HepG2 (cell line): Measurements from ENCODE around the gene IL22RA1. TPM values are rescaled to one million over a fixed set of nuclear protein-coding genes. Genes with fewer than 3 reads are reported as not detected.

ENCODE experiments used
- CEBPB ChIP-seq: IDR thresholded peaks from 2 replicates; pipeline ENCODE4 v1.6.1; 2011; ENCODE audit warnings: low read depth, low read length, improper control_type of control experiment, borderline replicate concordance
- ELF1 ChIP-seq: sonication (generic); formaldehyde crosslinking; IDR thresholded peaks from 2 replicates; pipeline ENCODE4 v1.4.0; 2020; ENCODE audit warnings: missing genetic modification reagents
- KAT8 ChIP-seq: IDR thresholded peaks from 2 replicates; pipeline ENCODE4 v1.6.1; 2016; ENCODE audit warnings: missing genetic modification reagents, missing compliant biosample characterization
- KLF12 ChIP-seq: sonication (generic); formaldehyde crosslinking; IDR thresholded peaks from 2 replicates; pipeline ENCODE4 v1.4.0; 2020; ENCODE audit warnings: missing genetic modification reagents, borderline replicate concordance
- POLR2G ChIP-seq: fragments of 200-400 bp; formaldehyde crosslinking; IDR thresholded peaks from 2 replicates; pipeline ENCODE4 v1.6.1; 2018; ENCODE audit warnings: mild to moderate bottlenecking, low read depth, low read length, moderate library complexity
- TAF1 ChIP-seq: sonication (generic); formaldehyde crosslinking; IDR thresholded peaks from 2 replicates; pipeline ENCODE4 v1.4.0; 2020; ENCODE audit warnings: missing genetic modification reagents
- U2AF1 ChIP-seq: fragments of 200-400 bp; formaldehyde crosslinking; optimal IDR thresholded peaks from 2 replicates; pipeline ENCODE3; 2017; ENCODE audit warnings: mild to moderate bottlenecking, low read depth, low read length
- ZNF547 ChIP-seq: sonication (generic); formaldehyde crosslinking; IDR thresholded peaks from 2 replicates; pipeline ENCODE4 v1.5.1; 2020; ENCODE audit warnings: mild to moderate bottlenecking, missing genetic modification reagents
- ZNF75D ChIP-seq: sonication (generic); formaldehyde crosslinking; IDR thresholded peaks from 2 replicates; pipeline ENCODE4 v1.8.1; 2023; ENCODE audit warnings: missing genetic modification reagents, mild to moderate bottlenecking, borderline replicate concordance
- ZNF766 ChIP-seq: sonication (generic); formaldehyde crosslinking; IDR thresholded peaks from 2 replicates; pipeline ENCODE4 v1.5.0; 2020; ENCODE audit warnings: missing genetic modification reagents, borderline replicate concordance
- polyA plus RNA-seq, 8 experiments: library from polyadenylated mRNA; depleted of rRNA in 3 of 8; stranded (reverse) in 7 of 8; unstranded in 1 of 8; fragments of >200 nt; fragmentation: Illumina TruSeq in 4 of 8; extraction: Trizol in 4 of 8; gene quantifications; 2 replicates each; pipeline versions ENCODE4 v1.2.1 to v1.2.3, GENCODE V29; 2011 to 2016; ENCODE audit warnings: low read depth in 4 of 8, missing spikeins in 1 of 8, mixed read lengths in 1 of 8; ENCODE audit not compliant: insufficient read depth in 1 of 8
- total RNA-seq, 5 experiments: library from RNA; depleted of rRNA; stranded (reverse); fragments of >200 nt; fragmentation: Illumina TruSeq; extraction: Trizol; gene quantifications; 2 replicates each; pipeline ENCODE4 v1.2.3, GENCODE V29; 2016; ENCODE audit warnings: low read depth in 1 of 5
- TF ChIP-seq, protein P1 (sequence below): sonication (generic); formaldehyde crosslinking; IDR thresholded peaks from 2 replicates; pipeline ENCODE4 v1.5.1; 2020; ENCODE audit warnings: mild to moderate bottlenecking, missing genetic modification reagents, borderline replicate concordance
- TF ChIP-seq, protein P2 (sequence below): IDR thresholded peaks from 2 replicates; pipeline ENCODE4 v1.6.1; 2016; ENCODE audit warnings: missing compliant biosample characterization, missing genetic modification reagents, borderline replicate concordance
- TF ChIP-seq, protein P3 (sequence below), 2 experiments: sonication (generic) in 1 of 2; formaldehyde crosslinking in 1 of 2; IDR thresholded peaks; 2 replicates each; pipeline versions ENCODE4 v1.5.1 to v1.6.1; 2011 to 2020; ENCODE audit warnings: borderline replicate concordance in 1 of 2, low read depth in 1 of 2, low read length in 1 of 2, mild to moderate bottlenecking in 1 of 2, missing genetic modification reagents in 1 of 2, moderate library complexity in 1 of 2
- TF ChIP-seq, protein P4 (sequence below): sonication (generic); formaldehyde crosslinking; IDR thresholded peaks from 2 replicates; pipeline ENCODE4 v1.5.0; 2020; ENCODE audit warnings: missing genetic modification reagents
- TF ChIP-seq, protein P5 (sequence below): IDR thresholded peaks from 2 replicates; pipeline ENCODE4 v1.6.1; 2016

The IL22RA1 gene
- total and polyA plus RNA-seq, 2 of the 13 experiments (the other 11 are each of a cell fraction or from before 2014, with no cell fraction given), result 4.4 to 10.2 TPM

DNA sequence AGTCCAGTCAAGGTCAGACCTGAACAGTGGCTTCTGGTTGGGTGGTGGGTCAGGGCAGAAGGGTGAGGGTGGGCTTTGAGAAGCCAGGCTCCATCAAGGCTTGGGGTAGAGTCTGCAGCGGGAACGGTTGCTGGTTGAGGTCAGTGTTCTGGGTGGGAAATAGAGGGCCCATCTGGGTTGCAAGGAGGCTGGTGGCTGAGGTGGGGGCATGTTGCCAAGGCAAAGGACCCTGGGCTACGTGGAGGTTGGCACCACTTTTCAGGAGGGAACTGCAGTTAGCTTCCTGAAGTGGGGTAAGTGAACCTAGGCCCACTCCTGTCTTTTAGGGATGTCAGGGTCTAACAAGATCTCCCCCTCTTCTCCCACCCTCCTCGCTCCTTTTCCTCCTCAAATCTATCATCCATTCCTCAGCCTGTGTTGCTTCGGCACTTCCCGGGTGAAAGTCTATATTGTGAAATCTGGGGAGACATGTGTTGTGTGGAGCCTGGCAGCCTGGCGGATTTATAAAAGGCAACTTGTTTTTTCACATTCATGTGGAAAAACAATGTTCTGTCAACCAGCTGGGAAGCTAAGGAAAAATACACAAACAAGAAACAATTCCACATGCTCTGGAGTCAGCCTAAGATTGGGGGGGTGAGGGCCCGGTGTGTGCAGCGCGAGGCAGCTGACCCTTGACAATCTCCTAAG is 1.5 kb downstream of the IL22RA1 start (continued):
- TF ChIP-seq, protein P1, sequence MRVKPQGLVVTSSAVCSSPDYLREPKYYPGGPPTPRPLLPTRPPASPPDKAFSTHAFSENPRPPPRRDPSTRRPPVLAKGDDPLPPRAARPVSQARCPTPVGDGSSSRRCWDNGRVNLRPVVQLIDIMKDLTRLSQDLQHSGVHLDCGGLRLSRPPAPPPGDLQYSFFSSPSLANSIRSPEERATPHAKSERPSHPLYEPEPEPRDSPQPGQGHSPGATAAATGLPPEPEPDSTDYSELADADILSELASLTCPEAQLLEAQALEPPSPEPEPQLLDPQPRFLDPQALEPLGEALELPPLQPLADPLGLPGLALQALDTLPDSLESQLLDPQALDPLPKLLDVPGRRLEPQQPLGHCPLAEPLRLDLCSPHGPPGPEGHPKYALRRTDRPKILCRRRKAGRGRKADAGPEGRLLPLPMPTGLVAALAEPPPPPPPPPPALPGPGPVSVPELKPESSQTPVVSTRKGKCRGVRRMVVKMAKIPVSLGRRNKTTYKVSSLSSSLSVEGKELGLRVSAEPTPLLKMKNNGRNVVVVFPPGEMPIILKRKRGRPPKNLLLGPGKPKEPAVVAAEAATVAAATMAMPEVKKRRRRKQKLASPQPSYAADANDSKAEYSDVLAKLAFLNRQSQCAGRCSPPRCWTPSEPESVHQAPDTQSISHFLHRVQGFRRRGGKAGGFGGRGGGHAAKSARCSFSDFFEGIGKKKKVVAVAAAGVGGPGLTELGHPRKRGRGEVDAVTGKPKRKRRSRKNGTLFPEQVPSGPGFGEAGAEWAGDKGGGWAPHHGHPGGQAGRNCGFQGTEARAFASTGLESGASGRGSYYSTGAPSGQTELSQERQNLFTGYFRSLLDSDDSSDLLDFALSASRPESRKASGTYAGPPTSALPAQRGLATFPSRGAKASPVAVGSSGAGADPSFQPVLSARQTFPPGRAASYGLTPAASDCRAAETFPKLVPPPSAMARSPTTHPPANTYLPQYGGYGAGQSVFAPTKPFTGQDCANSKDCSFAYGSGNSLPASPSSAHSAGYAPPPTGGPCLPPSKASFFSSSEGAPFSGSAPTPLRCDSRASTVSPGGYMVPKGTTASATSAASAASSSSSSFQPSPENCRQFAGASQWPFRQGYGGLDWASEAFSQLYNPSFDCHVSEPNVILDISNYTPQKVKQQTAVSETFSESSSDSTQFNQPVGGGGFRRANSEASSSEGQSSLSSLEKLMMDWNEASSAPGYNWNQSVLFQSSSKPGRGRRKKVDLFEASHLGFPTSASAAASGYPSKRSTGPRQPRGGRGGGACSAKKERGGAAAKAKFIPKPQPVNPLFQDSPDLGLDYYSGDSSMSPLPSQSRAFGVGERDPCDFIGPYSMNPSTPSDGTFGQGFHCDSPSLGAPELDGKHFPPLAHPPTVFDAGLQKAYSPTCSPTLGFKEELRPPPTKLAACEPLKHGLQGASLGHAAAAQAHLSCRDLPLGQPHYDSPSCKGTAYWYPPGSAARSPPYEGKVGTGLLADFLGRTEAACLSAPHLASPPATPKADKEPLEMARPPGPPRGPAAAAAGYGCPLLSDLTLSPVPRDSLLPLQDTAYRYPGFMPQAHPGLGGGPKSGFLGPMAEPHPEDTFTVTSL (CRISPR knock-in tag), result no peak
- TF ChIP-seq ZNF75D (CRISPR knock-in tag), result no peak
- TF ChIP-seq TAF1, result no peak
- no peak for TF ChIP-seq KLF12 (CRISPR knock-in tag)
- TF ChIP-seq, protein P2, sequence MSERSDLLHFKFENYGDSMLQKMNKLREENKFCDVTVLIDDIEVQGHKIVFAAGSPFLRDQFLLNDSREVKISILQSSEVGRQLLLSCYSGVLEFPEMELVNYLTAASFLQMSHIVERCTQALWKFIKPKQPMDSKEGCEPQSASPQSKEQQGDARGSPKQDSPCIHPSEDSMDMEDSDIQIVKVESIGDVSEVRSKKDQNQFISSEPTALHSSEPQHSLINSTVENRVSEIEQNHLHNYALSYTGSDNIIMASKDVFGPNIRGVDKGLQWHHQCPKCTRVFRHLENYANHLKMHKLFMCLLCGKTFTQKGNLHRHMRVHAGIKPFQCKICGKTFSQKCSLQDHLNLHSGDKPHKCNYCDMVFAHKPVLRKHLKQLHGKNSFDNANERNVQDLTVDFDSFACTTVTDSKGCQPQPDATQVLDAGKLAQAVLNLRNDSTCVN (CRISPR knock-in tag), result no peak
- TF ChIP-seq CEBPB, result peak; percentile 85
- TF ChIP-seq ELF1 (CRISPR knock-in tag), result peak; percentile 76
- TF ChIP-seq U2AF1, result no peak
- no peak for TF ChIP-seq POLR2G
- TF ChIP-seq, protein P3, sequence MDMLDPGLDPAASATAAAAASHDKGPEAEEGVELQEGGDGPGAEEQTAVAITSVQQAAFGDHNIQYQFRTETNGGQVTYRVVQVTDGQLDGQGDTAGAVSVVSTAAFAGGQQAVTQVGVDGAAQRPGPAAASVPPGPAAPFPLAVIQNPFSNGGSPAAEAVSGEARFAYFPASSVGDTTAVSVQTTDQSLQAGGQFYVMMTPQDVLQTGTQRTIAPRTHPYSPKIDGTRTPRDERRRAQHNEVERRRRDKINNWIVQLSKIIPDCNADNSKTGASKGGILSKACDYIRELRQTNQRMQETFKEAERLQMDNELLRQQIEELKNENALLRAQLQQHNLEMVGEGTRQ (IDR thresholded peaks at IDR 0.05; ENCODE audit: low read depth, low read length), result no peak
- TF ChIP-seq, protein P3 (CRISPR knock-in tag; IDR thresholded peaks at IDR 0.05; ENCODE audit: borderline replicate concordance), result no peak
- TF ChIP-seq ZNF766, result no peak
- TF ChIP-seq, protein P4, sequence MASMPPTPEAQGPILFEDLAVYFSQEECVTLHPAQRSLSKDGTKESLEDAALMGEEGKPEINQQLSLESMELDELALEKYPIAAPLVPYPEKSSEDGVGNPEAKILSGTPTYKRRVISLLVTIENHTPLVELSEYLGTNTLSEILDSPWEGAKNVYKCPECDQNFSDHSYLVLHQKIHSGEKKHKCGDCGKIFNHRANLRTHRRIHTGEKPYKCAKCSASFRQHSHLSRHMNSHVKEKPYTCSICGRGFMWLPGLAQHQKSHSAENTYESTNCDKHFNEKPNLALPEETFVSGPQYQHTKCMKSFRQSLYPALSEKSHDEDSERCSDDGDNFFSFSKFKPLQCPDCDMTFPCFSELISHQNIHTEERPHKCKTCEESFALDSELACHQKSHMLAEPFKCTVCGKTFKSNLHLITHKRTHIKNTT (CRISPR knock-in tag), result no peak
- TF ChIP-seq, protein P5, sequence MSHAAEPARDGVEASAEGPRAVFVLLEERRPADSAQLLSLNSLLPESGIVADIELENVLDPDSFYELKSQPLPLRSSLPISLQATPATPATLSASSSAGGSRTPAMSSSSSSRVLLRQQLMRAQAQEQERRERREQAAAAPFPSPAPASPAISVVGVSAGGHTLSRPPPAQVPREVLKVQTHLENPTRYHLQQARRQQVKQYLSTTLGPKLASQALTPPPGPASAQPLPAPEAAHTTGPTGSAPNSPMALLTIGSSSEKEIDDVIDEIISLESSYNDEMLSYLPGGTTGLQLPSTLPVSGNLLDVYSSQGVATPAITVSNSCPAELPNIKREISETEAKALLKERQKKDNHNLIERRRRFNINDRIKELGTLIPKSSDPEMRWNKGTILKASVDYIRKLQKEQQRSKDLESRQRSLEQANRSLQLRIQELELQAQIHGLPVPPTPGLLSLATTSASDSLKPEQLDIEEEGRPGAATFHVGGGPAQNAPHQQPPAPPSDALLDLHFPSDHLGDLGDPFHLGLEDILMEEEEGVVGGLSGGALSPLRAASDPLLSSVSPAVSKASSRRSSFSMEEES (CRISPR knock-in tag), result peak; percentile 48; the same call in 1 of the 2 replicates
- TF ChIP-seq KAT8 (CRISPR knock-in tag), result 0 out of 2 replicates have a peak, but pooled peaks have one; percentile 10
- 0 out of 2 replicates have a peak, but pooled peaks have one; percentile 1 for TF ChIP-seq ZNF547
